Ammon's horn (tissue), 1 donor: ENCODE results near the gene ANAPC13.

Source experiments
- DNase-seq: peaks from one replicate; pipeline ENCODE4 v3.0.0-alpha.2; 2016; ENCODE audit warnings: low spot score

ANAPC13 gene

GRCh38 chr3:134449277-134449676 is 36.5 kb downstream of the ANAPC13 start:
- DNase-seq: peak; percentile 84

GRCh38 chr3:134448664-134449063 is 37.1 kb downstream of the ANAPC13 start:
- no peak for DNase-seq

GRCh38 chr3:134447351-134447750 is 38.4 kb downstream of the ANAPC13 start:
- DNase-seq: no peak

GRCh38 chr3:134446800-134447199 is 39.0 kb downstream of the ANAPC13 start:
- DNase-seq: no peak

- DNase-seq: no peak
Measured at GRCh38 chr3:134445636-134446035, 40.1 kb downstream of the ANAPC13 start.

- DNase-seq: no peak
Measured at GRCh38 chr3:134445095-134445494, 40.7 kb downstream of the ANAPC13 start.

GRCh38 chr3:134441821-134442220 is 44.0 kb downstream of the ANAPC13 start:
- no peak for DNase-seq

GRCh38 chr3:134441321-134441720 is 44.5 kb downstream of the ANAPC13 start:
- DNase-seq: no peak

GRCh38 chr3:134437211-134437752 is 48.5 kb downstream of the ANAPC13 start:
- no peak for DNase-seq

- no peak for DNase-seq
Measured at GRCh38 chr3:134432236-134432635, 53.5 kb downstream of the ANAPC13 start.

- no peak for DNase-seq
Measured at GRCh38 chr3:134430950-134431445, 54.8 kb downstream of the ANAPC13 start.

- no peak for DNase-seq
Measured at GRCh38 chr3:134430174-134430573, 55.6 kb downstream of the ANAPC13 start.

- DNase-seq: no peak
Measured at GRCh38 chr3:134428401-134428800, 57.4 kb downstream of the ANAPC13 start.
